ENCODE data around the gene WDR48.
"Not testable (repeated sequence)": the region's sequence is repeated elsewhere in the genome, so short reads cannot be mapped to it uniquely, and the experiment has no call there.

WDR48 gene

GRCh38 chr3:39028546-39028945 is 23.3 kb upstream of the WDR48 start:
- DNase-seq (ENCODE audit: low spot score in 2 of 2): no peak
- no peak overlapping the region for H3K27ac Mint-ChIP-seq (ENCODE audit: low read depth)
- H3K36me3 Mint-ChIP-seq (ENCODE audit: insufficient read depth): no peaks in the 10 kb centered on the region
- ATAC-seq (replicated peaks; ENCODE audit: extremely low read depth, poor library complexity, severe bottlenecking): no peak
- H3K9me3 Mint-ChIP-seq: no peaks in the 10 kb centered on the region
- no peaks in the 10 kb centered on the region for H3K4me1 Mint-ChIP-seq
- peaks cover 49% of the 10 kb centered on the region for H3K27me3 Mint-ChIP-seq
- H3K4me3 Mint-ChIP-seq: no peak overlapping the region

- Mint-ChIP-seq H3K27me3 (peaks cover 55% of the 10 kb centered on the region), H3K9me3 (no peaks in the 10 kb centered on the region), H3K4me3 (no peak overlapping the region), H3K4me1 (no peaks in the 10 kb centered on the region), H3K36me3 (ENCODE audit: insufficient read depth) (no peaks in the 10 kb centered on the region), H3K27ac (ENCODE audit: low read depth) (no peak overlapping the region)
- no peak for DNase-seq (ENCODE audit: low spot score in 2 of 2)
- no peak for ATAC-seq (replicated peaks; ENCODE audit: extremely low read depth, poor library complexity, severe bottlenecking)
Observed at GRCh38 chr3:39029556-39029955, 22.3 kb upstream of the WDR48 start.

- Mint-ChIP-seq H3K27ac (ENCODE audit: low read depth) (no peak overlapping the region), H3K4me3 (no peak overlapping the region), H3K4me1 (no peaks in the 10 kb centered on the region), H3K36me3 (ENCODE audit: insufficient read depth) (no peaks in the 10 kb centered on the region), H3K27me3 (peaks cover 56% of the 10 kb centered on the region), H3K9me3 (peaks cover 6% of the 10 kb centered on the region)
- no peak for ATAC-seq (replicated peaks; ENCODE audit: extremely low read depth, poor library complexity, severe bottlenecking)
- no peak for DNase-seq (ENCODE audit: low spot score in 2 of 2)
Observed at GRCh38 chr3:39038165-39038564, 13.7 kb upstream of the WDR48 start.

GRCh38 chr3:39050029-39050428 is 1.8 kb upstream of the WDR48 start:
- peak overlapping the region; percentile 36 for H3K27ac Mint-ChIP-seq (ENCODE audit: low read depth)
- peaks cover 27% of the 10 kb centered on the region for H3K4me1 Mint-ChIP-seq
- peaks cover 9% of the 10 kb centered on the region for H3K36me3 Mint-ChIP-seq (ENCODE audit: insufficient read depth)
- no peaks in the 10 kb centered on the region for H3K27me3 Mint-ChIP-seq
- DNase-seq (ENCODE audit: low spot score in 2 of 2) (no peak), ATAC-seq (replicated peaks; ENCODE audit: extremely low read depth, poor library complexity, severe bottlenecking) (no peak)
- no peak overlapping the region for H3K4me3 Mint-ChIP-seq
- no peaks in the 10 kb centered on the region for H3K9me3 Mint-ChIP-seq

GRCh38 chr3:39052583-39052982 is 767 bp downstream of the WDR48 start:
- H3K36me3 Mint-ChIP-seq (ENCODE audit: insufficient read depth): peaks cover 9% of the 10 kb centered on the region
- H3K9me3 Mint-ChIP-seq: no peaks in the 10 kb centered on the region
- ATAC-seq (replicated peaks; ENCODE audit: extremely low read depth, poor library complexity, severe bottlenecking) (no peak), DNase-seq (ENCODE audit: low spot score in 2 of 2) (no peak)
- no peaks in the 10 kb centered on the region for H3K27me3 Mint-ChIP-seq
- H3K27ac Mint-ChIP-seq (ENCODE audit: low read depth): peak overlapping the region; percentile 99
- peaks cover 46% of the 10 kb centered on the region for H3K4me1 Mint-ChIP-seq
- H3K4me3 Mint-ChIP-seq: peak overlapping the region; percentile 92

- Mint-ChIP-seq H3K9me3 (no peaks in the 10 kb centered on the region), H3K27me3 (no peaks in the 10 kb centered on the region), H3K4me1 (peaks cover 55% of the 10 kb centered on the region), H3K27ac (ENCODE audit: low read depth) (no peak overlapping the region), H3K36me3 (ENCODE audit: insufficient read depth) (peaks cover 13% of the 10 kb centered on the region), H3K4me3 (no peak overlapping the region)
- DNase-seq (ENCODE audit: low spot score in 2 of 2) (no peak), ATAC-seq (replicated peaks; ENCODE audit: extremely low read depth, poor library complexity, severe bottlenecking) (no peak)
Observed at GRCh38 chr3:39053696-39054095, 1.9 kb downstream of the WDR48 start.

- Mint-ChIP-seq H3K27ac (ENCODE audit: low read depth) (peak overlapping the region; percentile 8), H3K9me3 (no peaks in the 10 kb centered on the region), H3K36me3 (ENCODE audit: insufficient read depth) (peaks cover 16% of the 10 kb centered on the region), H3K27me3 (no peaks in the 10 kb centered on the region), H3K4me1 (peaks cover 59% of the 10 kb centered on the region), H3K4me3 (no peak overlapping the region)
- ATAC-seq (replicated peaks; ENCODE audit: extremely low read depth, poor library complexity, severe bottlenecking) (no peak), DNase-seq (ENCODE audit: low spot score in 2 of 2) (no peak)
Observed at GRCh38 chr3:39056151-39056550, 4.3 kb downstream of the WDR48 start.

GRCh38 chr3:39061228-39061627 is 9.4 kb downstream of the WDR48 start:
- DNase-seq (ENCODE audit: low spot score in 2 of 2); ATAC-seq (replicated peaks; ENCODE audit: extremely low read depth, poor library complexity, severe bottlenecking); H3K27ac Mint-ChIP-seq (ENCODE audit: low read depth); H3K27me3 Mint-ChIP-seq; H3K9me3 Mint-ChIP-seq; H3K4me3 Mint-ChIP-seq: not testable (repeated sequence)
- H3K4me1 Mint-ChIP-seq: peaks cover 54% of the 10 kb centered on the region
- H3K36me3 Mint-ChIP-seq (ENCODE audit: insufficient read depth): peaks cover 32% of the 10 kb centered on the region

GRCh38 chr3:39062180-39062579 is 10.4 kb downstream of the WDR48 start:
- no peaks in the 10 kb centered on the region for H3K9me3 Mint-ChIP-seq
- peaks cover 45% of the 10 kb centered on the region for H3K4me1 Mint-ChIP-seq
- H3K36me3 Mint-ChIP-seq (ENCODE audit: insufficient read depth): peaks cover 40% of the 10 kb centered on the region
- DNase-seq (ENCODE audit: low spot score in 2 of 2): no peak
- no peak overlapping the region for H3K4me3 Mint-ChIP-seq
- no peaks in the 10 kb centered on the region for H3K27me3 Mint-ChIP-seq
- ATAC-seq (replicated peaks; ENCODE audit: extremely low read depth, poor library complexity, severe bottlenecking): no peak
- H3K27ac Mint-ChIP-seq (ENCODE audit: low read depth): no peak overlapping the region

GRCh38 chr3:39063143-39063542 is 11.3 kb downstream of the WDR48 start:
- no peak overlapping the region for H3K4me3 Mint-ChIP-seq
- ATAC-seq (replicated peaks; ENCODE audit: extremely low read depth, poor library complexity, severe bottlenecking): no peak
- no peaks in the 10 kb centered on the region for H3K9me3 Mint-ChIP-seq
- peaks cover 48% of the 10 kb centered on the region for H3K36me3 Mint-ChIP-seq (ENCODE audit: insufficient read depth)
- no peak overlapping the region for H3K27ac Mint-ChIP-seq (ENCODE audit: low read depth)
- no peaks in the 10 kb centered on the region for H3K27me3 Mint-ChIP-seq
- no peak for DNase-seq (ENCODE audit: low spot score in 2 of 2)
- peaks cover 40% of the 10 kb centered on the region for H3K4me1 Mint-ChIP-seq

GRCh38 chr3:39064646-39065045 is 12.8 kb downstream of the WDR48 start:
- Mint-ChIP-seq H3K27me3 (no peaks in the 10 kb centered on the region), H3K27ac (ENCODE audit: low read depth) (no peak overlapping the region), H3K36me3 (ENCODE audit: insufficient read depth) (peaks cover 49% of the 10 kb centered on the region), H3K4me3 (no peak overlapping the region), H3K9me3 (no peaks in the 10 kb centered on the region), H3K4me1 (peaks cover 29% of the 10 kb centered on the region)
- DNase-seq (ENCODE audit: low spot score in 2 of 2) (no peak), ATAC-seq (replicated peaks; ENCODE audit: extremely low read depth, poor library complexity, severe bottlenecking) (no peak)

GRCh38 chr3:39065197-39065596 is 13.4 kb downstream of the WDR48 start:
- peaks cover 25% of the 10 kb centered on the region for H3K4me1 Mint-ChIP-seq
- no peaks in the 10 kb centered on the region for H3K27me3 Mint-ChIP-seq
- H3K27ac Mint-ChIP-seq (ENCODE audit: low read depth): peak overlapping the region; percentile 81
- no peak overlapping the region for H3K4me3 Mint-ChIP-seq
- no peaks in the 10 kb centered on the region for H3K9me3 Mint-ChIP-seq
- ATAC-seq (replicated peaks; ENCODE audit: extremely low read depth, poor library complexity, severe bottlenecking) (peak; percentile 78), DNase-seq (ENCODE audit: low spot score in 2 of 2) (no peak)
- H3K36me3 Mint-ChIP-seq (ENCODE audit: insufficient read depth): peaks cover 48% of the 10 kb centered on the region

- Mint-ChIP-seq H3K4me1 (peaks cover 13% of the 10 kb centered on the region), H3K27me3 (no peaks in the 10 kb centered on the region), H3K9me3 (no peaks in the 10 kb centered on the region), H3K4me3 (no peak overlapping the region), H3K27ac (ENCODE audit: low read depth) (no peak overlapping the region), H3K36me3 (ENCODE audit: insufficient read depth) (peaks cover 62% of the 10 kb centered on the region)
- no peak for ATAC-seq (replicated peaks; ENCODE audit: extremely low read depth, poor library complexity, severe bottlenecking)
- DNase-seq (ENCODE audit: low spot score in 2 of 2): no peak
Observed at GRCh38 chr3:39067286-39067685, 15.5 kb downstream of the WDR48 start.

- H3K36me3 Mint-ChIP-seq (ENCODE audit: insufficient read depth): peaks cover 67% of the 10 kb centered on the region
- DNase-seq (ENCODE audit: low spot score in 2 of 2) (no peak), ATAC-seq (replicated peaks; ENCODE audit: extremely low read depth, poor library complexity, severe bottlenecking) (no peak)
- no peak overlapping the region for H3K4me3 Mint-ChIP-seq
- no peaks in the 10 kb centered on the region for H3K27me3 Mint-ChIP-seq
- H3K27ac Mint-ChIP-seq (ENCODE audit: low read depth): no peak overlapping the region
- no peaks in the 10 kb centered on the region for H3K9me3 Mint-ChIP-seq
- H3K4me1 Mint-ChIP-seq: peaks cover 12% of the 10 kb centered on the region
Observed at GRCh38 chr3:39068556-39068955, 16.7 kb downstream of the WDR48 start.
